Activated naive CD8-positive, alpha-beta T cell treated with anti-CD3 and anti-CD28 coated beads, Interleukin-2, amount 10 ng/mL, durations not matched to agents 7 days and 5 days (primary cell): ENCODE measurements around the gene KCNJ1. TPM values are rescaled to one million over a fixed set of nuclear protein-coding genes. Genes with fewer than 3 reads are reported as not detected.

ENCODE experiments used
- ATAC-seq: fragments of 150-1000 bp; cut with Tn5 transposase; one replicate; pipeline ENCODE4 v1.10.0; 2021; ENCODE audit warnings: low read depth, moderate library complexity
- POLR2A ChIA-PET: fragments of 350-600 bp; sonication (Branson Sonifier 250); formaldehyde crosslinking; loops from one replicate; lab custom pipeline; 2021; ENCODE audit warnings: antibody characterized with exemption; lab: Charles Lee
- DNase-seq: peaks from one replicate; pipeline ENCODE4 v3.0.0; 2021
- H3K27ac Mint-ChIP-seq: one replicate; pipeline ENCODE4 v1.8.0; 2022; ENCODE audit warnings: mild to moderate bottlenecking, mixed read lengths
- H3K27me3 Mint-ChIP-seq: one replicate; pipeline ENCODE4 v1.8.0; 2022; ENCODE audit warnings: mild to moderate bottlenecking, moderate library complexity, mixed read lengths
- H3K36me3 Mint-ChIP-seq: one replicate; pipeline ENCODE4 v1.8.0; 2021; ENCODE audit warnings: mild to moderate bottlenecking, mixed read lengths
- H3K4me1 Mint-ChIP-seq: one replicate; pipeline ENCODE4 v1.8.0; 2021; ENCODE audit warnings: mixed read lengths
- H3K4me3 Mint-ChIP-seq: one replicate; pipeline ENCODE4 v1.8.0; 2022; ENCODE audit warnings: mild to moderate bottlenecking, moderate library complexity, mixed read lengths
- H3K9me3 Mint-ChIP-seq: one replicate; pipeline ENCODE4 v1.8.0; 2021; ENCODE audit warnings: mixed read lengths
- total RNA-seq, 2 experiments: library from RNA; stranded (reverse); gene quantifications; one replicate each; pipeline ENCODE4 v1.2.3, GENCODE V29; 2021

KCNJ1 gene
- total RNA-seq, 2 experiments from 2014 or later, result 0.14 TPM; not detected in 1

- Mint-ChIP-seq H3K4me3 (no peak overlapping the region), H3K4me1 (peaks cover 6% of the 10 kb centered on the region), H3K9me3 (no peaks in the 10 kb centered on the region), H3K27ac (no peak overlapping the region), H3K36me3 (no peaks in the 10 kb centered on the region), H3K27me3 (peaks cover 4% of the 10 kb centered on the region)
- ATAC-seq (no peak), DNase-seq (no peak)
- POLR2A ChIA-PET, result no interaction called here
These were observed 4.0 kb downstream of the KCNJ1 start for GRCh38 chr11:128862908-128863660.

- H3K27ac Mint-ChIP-seq, result no peak overlapping the region
- H3K4me3 Mint-ChIP-seq, result no peak overlapping the region
- peaks cover 6% of the 10 kb centered on the region for H3K4me1 Mint-ChIP-seq
- peaks cover 4% of the 10 kb centered on the region for H3K27me3 Mint-ChIP-seq
- DNase-seq (no peak), ATAC-seq (no peak)
- POLR2A ChIA-PET, result no interaction called here
- no peaks in the 10 kb centered on the region for H3K9me3 Mint-ChIP-seq
- no peaks in the 10 kb centered on the region for H3K36me3 Mint-ChIP-seq
These were observed 4.7 kb downstream of the KCNJ1 start for GRCh38 chr11:128862406-128862805.

- peaks cover 6% of the 10 kb centered on the region for H3K4me1 Mint-ChIP-seq
- H3K4me3 Mint-ChIP-seq, result no peak overlapping the region
- H3K27ac Mint-ChIP-seq, result no peak overlapping the region
- H3K27me3 Mint-ChIP-seq, result peaks cover 4% of the 10 kb centered on the region
- DNase-seq (no peak), ATAC-seq (no peak)
- no peaks in the 10 kb centered on the region for H3K36me3 Mint-ChIP-seq
- no peaks in the 10 kb centered on the region for H3K9me3 Mint-ChIP-seq
- POLR2A ChIA-PET, result no interaction called here
These were observed 6.3 kb downstream of the KCNJ1 start for GRCh38 chr11:128860571-128861361.

- DNase-seq, result peak; percentile 88
- no peak overlapping the region for H3K27ac Mint-ChIP-seq
- H3K9me3 Mint-ChIP-seq, result no peaks in the 10 kb centered on the region
- H3K4me3 Mint-ChIP-seq, result no peak overlapping the region
- H3K4me1 Mint-ChIP-seq, result peaks cover 6% of the 10 kb centered on the region
- POLR2A ChIA-PET, result interaction anchor here (1.0 kb wide), 1 partner anchor 687 kb away, joined by 4 read pairs; no protein-coding TSS in a partner anchor
- H3K36me3 Mint-ChIP-seq, result no peaks in the 10 kb centered on the region
- H3K27me3 Mint-ChIP-seq, result peaks cover 2% of the 10 kb centered on the region
- peak; percentile 88 for ATAC-seq
These were observed 7.3 kb downstream of the KCNJ1 start for GRCh38 chr11:128859563-128860441.

GRCh38 chr11:128857341-128857740 lies 9.8 kb downstream of the KCNJ1 start:
- no peak overlapping the region for H3K4me3 Mint-ChIP-seq
- DNase-seq (no peak), ATAC-seq (no peak)
- POLR2A ChIA-PET, result interaction anchor here (0.9 kb wide), 1 partner anchor 11 kb away, joined by 3 read pairs; no protein-coding TSS in a partner anchor
- H3K27ac Mint-ChIP-seq, result no peak overlapping the region
- peaks cover 6% of the 10 kb centered on the region for H3K4me1 Mint-ChIP-seq
- H3K27me3 Mint-ChIP-seq, result no peaks in the 10 kb centered on the region
- no peaks in the 10 kb centered on the region for H3K36me3 Mint-ChIP-seq
- no peaks in the 10 kb centered on the region for H3K9me3 Mint-ChIP-seq

- DNase-seq (no peak), ATAC-seq (no peak)
- POLR2A ChIA-PET, result no interaction called here
- no peaks in the 10 kb centered on the region for H3K9me3 Mint-ChIP-seq
- peaks cover 6% of the 10 kb centered on the region for H3K4me1 Mint-ChIP-seq
- no peaks in the 10 kb centered on the region for H3K36me3 Mint-ChIP-seq
- no peaks in the 10 kb centered on the region for H3K27me3 Mint-ChIP-seq
- H3K27ac Mint-ChIP-seq, result no peak overlapping the region
- H3K4me3 Mint-ChIP-seq, result no peak overlapping the region
These were observed 10.9 kb downstream of the KCNJ1 start for GRCh38 chr11:128856241-128856640.

GRCh38 chr11:128854841-128855240 lies 12.3 kb downstream of the KCNJ1 start:
- POLR2A ChIA-PET, result no interaction called here
- DNase-seq (no peak), ATAC-seq (no peak)
- H3K4me1 Mint-ChIP-seq, result peaks cover 2% of the 10 kb centered on the region
- H3K4me3 Mint-ChIP-seq, result no peak overlapping the region
- no peaks in the 10 kb centered on the region for H3K36me3 Mint-ChIP-seq
- H3K27me3 Mint-ChIP-seq, result no peaks in the 10 kb centered on the region
- no peak overlapping the region for H3K27ac Mint-ChIP-seq
- no peaks in the 10 kb centered on the region for H3K9me3 Mint-ChIP-seq

GRCh38 chr11:128853559-128853958 lies 13.5 kb downstream of the KCNJ1 start:
- Mint-ChIP-seq H3K9me3 (no peaks in the 10 kb centered on the region), H3K27ac (no peak overlapping the region), H3K27me3 (no peaks in the 10 kb centered on the region), H3K4me3 (no peak overlapping the region), H3K4me1 (peaks cover 2% of the 10 kb centered on the region), H3K36me3 (no peaks in the 10 kb centered on the region)
- POLR2A ChIA-PET, result no interaction called here
- DNase-seq (no peak), ATAC-seq (no peak)

GRCh38 chr11:128852327-128853023 lies 14.6 kb downstream of the KCNJ1 start:
- H3K36me3 Mint-ChIP-seq, result no peaks in the 10 kb centered on the region
- no peak overlapping the region for H3K27ac Mint-ChIP-seq
- peaks cover 4% of the 10 kb centered on the region for H3K4me1 Mint-ChIP-seq
- POLR2A ChIA-PET, result no interaction called here
- H3K4me3 Mint-ChIP-seq, result no peak overlapping the region
- no peaks in the 10 kb centered on the region for H3K9me3 Mint-ChIP-seq
- DNase-seq, result no peak
- H3K27me3 Mint-ChIP-seq, result no peaks in the 10 kb centered on the region
- ATAC-seq, result no peak

- POLR2A ChIA-PET, result no interaction called here
- H3K4me3 Mint-ChIP-seq, result no peak overlapping the region
- no peaks in the 10 kb centered on the region for H3K9me3 Mint-ChIP-seq
- H3K4me1 Mint-ChIP-seq, result peaks cover 15% of the 10 kb centered on the region
- ATAC-seq (peak; percentile 72), DNase-seq (peak; percentile 76)
- H3K36me3 Mint-ChIP-seq, result no peaks in the 10 kb centered on the region
- no peaks in the 10 kb centered on the region for H3K27me3 Mint-ChIP-seq
- H3K27ac Mint-ChIP-seq, result no peak overlapping the region
These were observed 18.2 kb downstream of the KCNJ1 start for GRCh38 chr11:128848815-128849455.

GRCh38 chr11:128846985-128847384 lies 20.1 kb downstream of the KCNJ1 start:
- Mint-ChIP-seq H3K4me3 (no peak overlapping the region), H3K27me3 (no peaks in the 10 kb centered on the region), H3K9me3 (peaks cover 2% of the 10 kb centered on the region), H3K36me3 (no peaks in the 10 kb centered on the region), H3K27ac (peak overlapping the region; percentile 0), H3K4me1 (peaks cover 15% of the 10 kb centered on the region)
- ATAC-seq, result no peak
- POLR2A ChIA-PET, result no interaction called here
- DNase-seq, result no peak

GRCh38 chr11:128845334-128845780 lies 21.7 kb downstream of the KCNJ1 start:
- peak overlapping the region; percentile 31 for H3K4me3 Mint-ChIP-seq
- H3K27me3 Mint-ChIP-seq, result no peaks in the 10 kb centered on the region
- ATAC-seq (peak; percentile 71), DNase-seq (no peak)
- peaks cover 1% of the 10 kb centered on the region for H3K36me3 Mint-ChIP-seq
- peak overlapping the region; percentile 72 for H3K27ac Mint-ChIP-seq
- POLR2A ChIA-PET, result interaction anchor here (0.6 to 1.2 kb wide), 2 partner anchors 152 to 297 kb away, joined by 3 to 5 read pairs; partner anchors contain the start of gene FLI1
- peaks cover 21% of the 10 kb centered on the region for H3K4me1 Mint-ChIP-seq
- peaks cover 2% of the 10 kb centered on the region for H3K9me3 Mint-ChIP-seq
